OCI-LY3 (cell line): ENCODE measurements around the gene MMADHC.

Source experiments
- EZH2phosphoT487 ChIP-seq: fragments of 200-600 bp; shearing (Covaris generic); IDR thresholded peaks from 2 replicates; pipeline ENCODE4 v1.6.1; 2018; ENCODE audit warnings: antibody characterized with exemption, mixed run types, low read depth
- TF ChIP-seq, protein P1 (sequence below): fragments of 200-600, 300-600 bp; sonication (generic); IDR thresholded peaks from 2 replicates; pipeline ENCODE4 v1.5.1; 2014; ENCODE audit warnings: antibody characterized with exemption, low read length, low read depth

DNA sequence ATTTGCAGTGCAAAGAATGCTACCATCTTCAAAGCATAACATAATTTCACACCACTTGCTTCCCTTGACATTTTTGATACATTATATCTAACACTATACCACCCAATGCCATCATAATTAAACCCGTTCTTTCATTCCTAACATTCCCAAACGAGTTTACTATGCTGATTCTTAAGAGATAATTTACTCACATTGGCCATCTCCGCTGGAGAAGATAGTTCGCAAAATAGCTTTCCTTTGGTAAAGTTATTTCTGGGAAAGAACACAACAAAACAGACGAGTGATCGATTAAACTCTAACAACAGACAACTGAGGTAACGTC is 716 bp downstream of the MMADHC start:
- TF ChIP-seq, protein P1, sequence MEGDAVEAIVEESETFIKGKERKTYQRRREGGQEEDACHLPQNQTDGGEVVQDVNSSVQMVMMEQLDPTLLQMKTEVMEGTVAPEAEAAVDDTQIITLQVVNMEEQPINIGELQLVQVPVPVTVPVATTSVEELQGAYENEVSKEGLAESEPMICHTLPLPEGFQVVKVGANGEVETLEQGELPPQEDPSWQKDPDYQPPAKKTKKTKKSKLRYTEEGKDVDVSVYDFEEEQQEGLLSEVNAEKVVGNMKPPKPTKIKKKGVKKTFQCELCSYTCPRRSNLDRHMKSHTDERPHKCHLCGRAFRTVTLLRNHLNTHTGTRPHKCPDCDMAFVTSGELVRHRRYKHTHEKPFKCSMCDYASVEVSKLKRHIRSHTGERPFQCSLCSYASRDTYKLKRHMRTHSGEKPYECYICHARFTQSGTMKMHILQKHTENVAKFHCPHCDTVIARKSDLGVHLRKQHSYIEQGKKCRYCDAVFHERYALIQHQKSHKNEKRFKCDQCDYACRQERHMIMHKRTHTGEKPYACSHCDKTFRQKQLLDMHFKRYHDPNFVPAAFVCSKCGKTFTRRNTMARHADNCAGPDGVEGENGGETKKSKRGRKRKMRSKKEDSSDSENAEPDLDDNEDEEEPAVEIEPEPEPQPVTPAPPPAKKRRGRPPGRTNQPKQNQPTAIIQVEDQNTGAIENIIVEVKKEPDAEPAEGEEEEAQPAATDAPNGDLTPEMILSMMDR, result no peak
- no peak for TF ChIP-seq EZH2phosphoT487
